SK-N-SH (cell line): ENCODE results near the gene BRME1. TPM values are rescaled to one million over a fixed set of nuclear protein-coding genes. Genes with fewer than 3 reads are reported as not detected.

Source experiments
- CTCF ChIA-PET: fragments of 300-600, 350-600 bp; formaldehyde crosslinking; extraction: SDS; loops from one replicate; lab custom pipeline; 2021; lab: Yijun Ruan, JAX
- POLR2A ChIA-PET: fragments of 350-600 bp; sonication (Branson Sonifier 250); formaldehyde crosslinking; extraction: SDS; loops from one replicate; lab custom pipeline; 2020; ENCODE audit warnings: antibody characterized with exemption, inconsistent platforms; lab: Yijun Ruan, JAX
- DNase-seq: peaks from one replicate; pipeline ENCODE4 v3.0.0; 2012
- H2AFZ ChIP-seq: fragments of 200-600 bp; sonication (generic); 2 replicates; pipeline ENCODE4 v1.8.1; 2016; ENCODE audit warnings: antibody characterized with exemption, mild to moderate bottlenecking, low read depth
- H3F3A ChIP-seq: fragments of 200-600 bp; sonication (generic); replicated peaks from 2 replicates; pipeline ENCODE3; 2016; ENCODE audit warnings: antibody characterized with exemption, mild to moderate bottlenecking; ENCODE audit not compliant: insufficient read depth
- H3K27ac ChIP-seq, 2 experiments: fragments of 200-500 bp in 1 of 2; fragments of 200-600 bp in 1 of 2; sonication (Bioruptor generic) in 1 of 2; sonication (generic), shearing (Covaris generic) in 1 of 2; 2 replicates each; pipeline versions ENCODE4 v1.5.1 to v1.6.1; 2014 to 2016; ENCODE audit warnings: low read depth in 2 of 2, inconsistent platforms in 1 of 2, low read length in 1 of 2, mild to moderate bottlenecking in 1 of 2, mixed read lengths in 1 of 2
- H3K27me3 ChIP-seq: fragments of 200-600 bp; sonication (generic), shearing (Covaris generic); 2 replicates; pipeline ENCODE4 v1.6.1; 2016; ENCODE audit warnings: mixed run types; ENCODE audit not compliant: insufficient read depth
- H3K36me3 ChIP-seq, 2 experiments: fragments of 200-500 bp in 1 of 2; fragments of 200-600 bp in 1 of 2; sonication (Bioruptor generic) in 1 of 2; sonication (generic) in 1 of 2; replicated peaks in 1 of 2; 2 replicates each; pipeline versions ENCODE3 to v1.5.1; 2014 to 2016; ENCODE audit warnings: low read length in 1 of 2, mild to moderate bottlenecking in 1 of 2; ENCODE audit not compliant: insufficient read depth in 2 of 2, control insufficient read depth in 1 of 2
- H3K4me1 ChIP-seq, 2 experiments: fragments of 200-500 bp in 1 of 2; fragments of 200-600 bp in 1 of 2; sonication (Bioruptor generic) in 1 of 2; sonication (generic), shearing (Covaris generic) in 1 of 2; 2 replicates each; pipeline versions ENCODE4 v1.5.1 to v1.6.1; 2014 to 2016; ENCODE audit warnings: low read depth in 1 of 2, low read length in 1 of 2, mixed run types in 1 of 2; ENCODE audit not compliant: insufficient read depth in 2 of 2, control insufficient read depth in 1 of 2
- H3K4me2 ChIP-seq: fragments of 200-600 bp; sonication (generic), shearing (Covaris generic); 2 replicates; pipeline ENCODE4 v1.6.1; 2017; ENCODE audit warnings: mixed run types
- H3K4me3 ChIP-seq, 2 experiments: fragments of 200-500 bp in 1 of 2; fragments of 200-600 bp in 1 of 2; sonication (Bioruptor generic) in 1 of 2; sonication (generic), shearing (Covaris generic) in 1 of 2; 2 replicates each; pipeline versions ENCODE4 v1.5.1 to v1.8.1; 2014 to 2016; ENCODE audit warnings: low read depth in 2 of 2, inconsistent platforms in 1 of 2, low read length in 1 of 2, mild to moderate bottlenecking in 1 of 2, mixed read lengths in 1 of 2, moderate library complexity in 1 of 2
- H3K79me2 ChIP-seq: fragments of 200-600 bp; sonication (generic); 2 replicates; pipeline ENCODE4 v1.8.1; 2017; ENCODE audit warnings: mild to moderate bottlenecking; ENCODE audit not compliant: insufficient read depth
- H3K9ac ChIP-seq: fragments of 200-600 bp; sonication (generic); 2 replicates; pipeline ENCODE4 v1.6.1; 2017; ENCODE audit warnings: mixed run types
- H3K9me2 ChIP-seq: fragments of 200-600 bp; sonication (generic); 2 replicates; pipeline ENCODE4 v1.6.1; 2017; ENCODE audit warnings: mixed run types
- H3K9me3 ChIP-seq: fragments of 200-600 bp; sonication (generic); 2 replicates; pipeline ENCODE4 v1.6.1; 2017; ENCODE audit warnings: mixed run types, mild to moderate bottlenecking, moderate library complexity
- H4K20me1 ChIP-seq: fragments of 200-600 bp; sonication (generic); 2 replicates; pipeline ENCODE4 v1.6.1; 2017; ENCODE audit warnings: mild to moderate bottlenecking, mixed run types; ENCODE audit not compliant: insufficient read depth
- ELF1 ChIP-seq: IDR thresholded peaks from 2 replicates; pipeline ENCODE4 v1.4.0; 2012
- EZH2phosphoT487 ChIP-seq: fragments of 200-600 bp; sonication (generic); IDR thresholded peaks from 2 replicates; pipeline ENCODE4 v1.6.1; 2017; ENCODE audit warnings: low read depth, mixed run types, mild to moderate bottlenecking, antibody characterized with exemption, moderate library complexity, borderline replicate concordance
- FOSL2 ChIP-seq: IDR thresholded peaks from 2 replicates; pipeline ENCODE4 v1.4.0; 2012; ENCODE audit warnings: low read depth, mild to moderate bottlenecking, moderate library complexity, borderline replicate concordance
- FOXJ3 ChIP-seq: sonication (generic); formaldehyde crosslinking; IDR thresholded peaks from 2 replicates; pipeline ENCODE4 v1.5.1; 2020; ENCODE audit warnings: mild to moderate bottlenecking, missing genetic modification reagents
- JUND ChIP-seq: IDR thresholded peaks from 2 replicates; pipeline ENCODE4 v1.4.0; 2012
- MEF2A ChIP-seq: IDR thresholded peaks from 2 replicates; pipeline ENCODE4 v1.4.0; 2012; ENCODE audit warnings: low read depth, borderline replicate concordance
- MXI1 ChIP-seq: IDR thresholded peaks from 2 replicates; pipeline ENCODE4 v1.6.1; 2012; ENCODE audit warnings: mild to moderate bottlenecking, low read depth, low read length, improper control_type of control experiment
- PBX3 ChIP-seq: IDR thresholded peaks from 2 replicates; pipeline ENCODE4; 2012
- POLR2AphosphoS5 ChIP-seq: IDR thresholded peaks from 2 replicates; pipeline ENCODE4 v1.6.1; 2012; ENCODE audit warnings: low read depth, low read length
- RAD21 ChIP-seq: IDR thresholded peaks from 2 replicates; pipeline ENCODE4 v1.6.1; 2012; ENCODE audit warnings: mild to moderate bottlenecking, low read length
- RCOR1 ChIP-seq: fragments of 150-350 bp; IDR thresholded peaks from 2 replicates; pipeline ENCODE4 v1.6.1; 2017; ENCODE audit warnings: antibody characterized with exemption, low read length
- TAF1 ChIP-seq: IDR thresholded peaks from 2 replicates; pipeline ENCODE4 v1.6.1; 2012; ENCODE audit warnings: low read depth, mild to moderate bottlenecking, low read length, moderate library complexity, borderline replicate concordance
- YY1 ChIP-seq: IDR thresholded peaks from 2 replicates; pipeline ENCODE4 v1.4.0; 2012; ENCODE audit warnings: low read depth, mild to moderate bottlenecking
- WGBS: methylation state at CpG from one replicate; pipeline ENCODE4 v1.1.6; 2017; ENCODE audit warnings: low lambda C conversion rate; 5-methylcytosine and 5-hydroxymethylcytosine counted together
- polyA plus RNA-seq, 3 experiments: library from polyadenylated mRNA; depleted of rRNA; stranded (reverse); fragments of >200 nt; gene quantifications; 2 replicates each; pipeline ENCODE4 v1.2.3, GENCODE V29; 2012
- TF ChIP-seq, protein P1 (sequence below): IDR thresholded peaks from 2 replicates; pipeline ENCODE4 v1.4.0; 2012; ENCODE audit warnings: low read depth
- TF ChIP-seq, protein P2 (sequence below): fragments of 200-600 bp; sonication (generic); IDR thresholded peaks from 2 replicates; pipeline ENCODE4 v1.6.1; 2017; ENCODE audit warnings: antibody characterized with exemption, mild to moderate bottlenecking, moderate library complexity
- TF ChIP-seq, protein P3 (sequence below): fragments of 150-350 bp; IDR thresholded peaks from 2 replicates; pipeline ENCODE4 v1.6.1; 2016; ENCODE audit warnings: mild to moderate bottlenecking, low read depth, low read length

Gene BRME1
- polyA plus RNA-seq, 1 of the 3 experiments (the other 2 are of a cell fraction): 1.5 TPM

DNA sequence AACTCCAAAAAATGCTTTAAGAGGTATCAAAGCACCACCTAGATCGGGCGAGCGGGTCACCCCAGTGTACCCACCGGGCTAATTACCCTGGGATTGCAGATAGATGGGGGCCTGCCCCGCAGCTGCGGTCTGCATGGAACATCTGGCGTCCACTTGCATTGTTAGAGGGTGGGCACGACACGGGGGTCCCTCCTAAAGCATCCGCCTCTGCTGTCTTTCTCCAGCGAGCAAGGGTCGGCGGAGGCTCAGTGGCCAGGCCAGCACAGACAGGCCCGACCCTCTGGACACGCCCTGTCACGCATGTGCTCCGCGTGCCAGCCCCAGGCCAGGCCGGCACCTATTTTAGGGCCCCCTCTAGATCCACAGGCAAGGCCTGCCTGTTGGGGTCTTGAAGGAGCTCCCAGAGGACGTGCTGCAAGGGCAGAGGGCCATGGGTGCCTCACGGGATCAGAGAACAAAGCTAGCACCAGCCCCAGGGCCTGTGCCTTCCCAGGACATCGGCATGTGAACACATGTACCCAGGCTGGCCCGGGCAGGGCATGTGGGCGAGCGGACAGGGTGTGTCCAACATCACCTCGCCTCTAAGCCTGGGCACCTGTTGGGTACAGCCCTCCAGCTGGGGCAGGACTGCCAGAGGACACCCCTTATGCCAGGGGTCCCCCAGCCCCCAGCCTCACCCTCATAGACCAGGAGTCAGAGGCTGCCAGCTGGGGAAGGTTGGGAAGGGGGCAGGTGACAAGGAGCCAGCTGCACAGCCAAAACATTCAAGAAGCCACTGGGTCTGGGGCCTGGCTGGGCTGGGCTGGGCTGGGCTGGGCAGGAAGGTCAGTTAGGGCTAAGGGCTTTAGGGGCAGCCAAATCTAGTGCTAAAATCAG lies 64.6 kb downstream of the BRME1 start:
- H3K4me3 ChIP-seq: peak overlapping the region; percentile 77 to 82
- peak overlapping the region; percentile 93 for H3K4me2 ChIP-seq
- H3K79me2 ChIP-seq: peaks cover 80% of the 10 kb centered on the region
- peaks cover 11 to 41% of the 10 kb centered on the region in 2 experiments for H3K36me3 ChIP-seq
- H3K27ac ChIP-seq: peak overlapping the region; percentile 97 to 99
- ChIA-PET POLR2A (interaction anchor here (0.7 to 2.5 kb wide), 4 partner anchors 21 to 71 kb away, joined by 3 to 9 read pairs (median 4); partner anchors contain the start of gene ZSWIM4), CTCF (interaction anchor here (0.6 to 1.8 kb wide), 8 partner anchors 12 to 47 kb away, joined by 3 to 15 read pairs (median 4); no protein-coding TSS in a partner anchor)
- H2AFZ ChIP-seq: no peak overlapping the region
- peaks cover 61% of the 10 kb centered on the region for H4K20me1 ChIP-seq
- peak; percentile 50 for DNase-seq
- peaks cover 80% of the 10 kb centered on the region for H3F3A ChIP-seq
- no peaks in the 10 kb centered on the region for H3K9me3 ChIP-seq
- H3K4me1 ChIP-seq: peaks cover 45 to 60% of the 10 kb centered on the region in 2 experiments
- H3K9ac ChIP-seq: peak overlapping the region; percentile 99
- no peaks in the 10 kb centered on the region for H3K27me3 ChIP-seq
- no peaks in the 10 kb centered on the region for H3K9me2 ChIP-seq
- WGBS: 3% methylated on average over 6 of the region's 26 CpGs
- no peak for TF ChIP-seq FOXJ3
- TF ChIP-seq, protein P1, sequence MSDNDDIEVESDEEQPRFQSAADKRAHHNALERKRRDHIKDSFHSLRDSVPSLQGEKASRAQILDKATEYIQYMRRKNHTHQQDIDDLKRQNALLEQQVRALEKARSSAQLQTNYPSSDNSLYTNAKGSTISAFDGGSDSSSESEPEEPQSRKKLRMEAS: peak; percentile 50; the same call in 1 of the 2 replicates
- TF ChIP-seq MXI1: peak; percentile 77
- TF ChIP-seq RAD21: no peak
- TF ChIP-seq MEF2A: no peak
- no peak for TF ChIP-seq FOSL2
- TF ChIP-seq POLR2AphosphoS5: peak; percentile 12; the same call in 1 of the 2 replicates
- TF ChIP-seq, protein P2, sequence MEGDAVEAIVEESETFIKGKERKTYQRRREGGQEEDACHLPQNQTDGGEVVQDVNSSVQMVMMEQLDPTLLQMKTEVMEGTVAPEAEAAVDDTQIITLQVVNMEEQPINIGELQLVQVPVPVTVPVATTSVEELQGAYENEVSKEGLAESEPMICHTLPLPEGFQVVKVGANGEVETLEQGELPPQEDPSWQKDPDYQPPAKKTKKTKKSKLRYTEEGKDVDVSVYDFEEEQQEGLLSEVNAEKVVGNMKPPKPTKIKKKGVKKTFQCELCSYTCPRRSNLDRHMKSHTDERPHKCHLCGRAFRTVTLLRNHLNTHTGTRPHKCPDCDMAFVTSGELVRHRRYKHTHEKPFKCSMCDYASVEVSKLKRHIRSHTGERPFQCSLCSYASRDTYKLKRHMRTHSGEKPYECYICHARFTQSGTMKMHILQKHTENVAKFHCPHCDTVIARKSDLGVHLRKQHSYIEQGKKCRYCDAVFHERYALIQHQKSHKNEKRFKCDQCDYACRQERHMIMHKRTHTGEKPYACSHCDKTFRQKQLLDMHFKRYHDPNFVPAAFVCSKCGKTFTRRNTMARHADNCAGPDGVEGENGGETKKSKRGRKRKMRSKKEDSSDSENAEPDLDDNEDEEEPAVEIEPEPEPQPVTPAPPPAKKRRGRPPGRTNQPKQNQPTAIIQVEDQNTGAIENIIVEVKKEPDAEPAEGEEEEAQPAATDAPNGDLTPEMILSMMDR: no peak

- H3K36me3 ChIP-seq: peaks cover 20 to 49% of the 10 kb centered on the region in 2 experiments
- no peak for DNase-seq
- H2AFZ ChIP-seq: no peak overlapping the region
- peaks cover 69% of the 10 kb centered on the region for H4K20me1 ChIP-seq
- H3K27ac ChIP-seq: peak overlapping the region; percentile 97 to 99
- H3K9me2 ChIP-seq: no peaks in the 10 kb centered on the region
- no peak for TF ChIP-seq RAD21
- TF ChIP-seq JUND: peak; percentile 19; the same call in 1 of the 2 replicates
- no peak for TF ChIP-seq EZH2phosphoT487
- TF ChIP-seq, protein P3, sequence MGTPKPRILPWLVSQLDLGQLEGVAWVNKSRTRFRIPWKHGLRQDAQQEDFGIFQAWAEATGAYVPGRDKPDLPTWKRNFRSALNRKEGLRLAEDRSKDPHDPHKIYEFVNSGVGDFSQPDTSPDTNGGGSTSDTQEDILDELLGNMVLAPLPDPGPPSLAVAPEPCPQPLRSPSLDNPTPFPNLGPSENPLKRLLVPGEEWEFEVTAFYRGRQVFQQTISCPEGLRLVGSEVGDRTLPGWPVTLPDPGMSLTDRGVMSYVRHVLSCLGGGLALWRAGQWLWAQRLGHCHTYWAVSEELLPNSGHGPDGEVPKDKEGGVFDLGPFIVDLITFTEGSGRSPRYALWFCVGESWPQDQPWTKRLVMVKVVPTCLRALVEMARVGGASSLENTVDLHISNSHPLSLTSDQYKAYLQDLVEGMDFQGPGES: no peak
- TF ChIP-seq YY1: peak; percentile 81
- TF ChIP-seq RCOR1: no peak
- no peak for TF ChIP-seq ELF1
- no peak for TF ChIP-seq PBX3
- TF ChIP-seq MEF2A: no peak
- peak; percentile 63 for TF ChIP-seq FOSL2
- TF ChIP-seq, protein P1: peak; percentile 72; the same call in 1 of the 2 replicates
- 0 out of 2 replicates have a peak, but pooled peaks have one; percentile 4 for TF ChIP-seq TAF1
- H3K4me2 ChIP-seq: peak overlapping the region; percentile 93
- H3F3A ChIP-seq: peaks cover 80% of the 10 kb centered on the region
- ChIA-PET CTCF (interaction anchor here (0.6 to 8.4 kb wide), 6 partner anchors 11 to 51 kb away, joined by 3 to 61 read pairs (median 4); no protein-coding TSS in a partner anchor), POLR2A (interaction anchor here (1.4 to 2.5 kb wide), 2 partner anchors 7 to 22 kb away, joined by 7 to 9 read pairs; no protein-coding TSS in a partner anchor)
- peak overlapping the region; percentile 77 to 82 for H3K4me3 ChIP-seq
- H3K79me2 ChIP-seq: peaks cover 88% of the 10 kb centered on the region
- peak overlapping the region; percentile 99 for H3K9ac ChIP-seq
- H3K9me3 ChIP-seq: no peaks in the 10 kb centered on the region
- no peaks in the 10 kb centered on the region for H3K27me3 ChIP-seq
- peaks cover 49 to 66% of the 10 kb centered on the region in 2 experiments for H3K4me1 ChIP-seq
- WGBS: 8% methylated on average over 16 of the region's 23 CpGs
Observed at GRCh38 chr19:13840305-13841085, 65.4 kb downstream of the BRME1 start.
